DOHH2 (cell line): Measurements from ENCODE around the gene PRKCZ.

ENCODE experiments used
- H3F3A ChIP-seq: fragments of 200-600 bp; sonication (generic), shearing (Covaris generic); 2 replicates; pipeline ENCODE4 v1.6.0; 2016; ENCODE audit warnings: antibody characterized with exemption, mild to moderate bottlenecking; ENCODE audit not compliant: control insufficient read depth, insufficient read depth
- H3K27ac ChIP-seq: fragments of 200-600 bp; sonication (generic); 2 replicates; pipeline ENCODE4 v1.5.1; 2014; ENCODE audit warnings: low read depth, mild to moderate bottlenecking, low read length, moderate library complexity
- H3K27me3 ChIP-seq: fragments of 200-600 bp; sonication (generic); 2 replicates; pipeline ENCODE4 v1.6.1; 2014; ENCODE audit warnings: mild to moderate bottlenecking, low read length, mixed read lengths; ENCODE audit not compliant: control insufficient read depth
- H3K36me3 ChIP-seq: fragments of 200-600 bp; sonication (generic); 2 replicates; pipeline ENCODE4 v1.6.1; 2014; ENCODE audit warnings: mild to moderate bottlenecking, low read length, moderate library complexity, mixed read lengths; ENCODE audit not compliant: control insufficient read depth
- H3K4me1 ChIP-seq: fragments of 200-600 bp; sonication (generic); 2 replicates; pipeline ENCODE4 v1.6.1; 2014; ENCODE audit warnings: mild to moderate bottlenecking, low read length, mixed read lengths; ENCODE audit not compliant: control insufficient read depth
- H3K4me2 ChIP-seq: fragments of 200-600 bp; sonication (generic); 2 replicates; pipeline ENCODE4 v1.6.0; 2014; ENCODE audit warnings: mild to moderate bottlenecking, low read length, moderate library complexity
- H3K4me3 ChIP-seq: fragments of 200-600 bp; sonication (generic); 2 replicates; pipeline ENCODE4 v1.5.1; 2014; ENCODE audit warnings: mild to moderate bottlenecking, low read length, mixed read lengths
- H3K79me2 ChIP-seq: fragments of 200-600 bp; sonication (generic); 2 replicates; pipeline ENCODE4 v1.6.1; 2014; ENCODE audit warnings: mild to moderate bottlenecking, low read length, mixed read lengths; ENCODE audit not compliant: control insufficient read depth
- H3K9me2 ChIP-seq: fragments of 200-600 bp; sonication (generic); replicated peaks from 2 replicates; pipeline ENCODE4 v1.6.1; 2014; ENCODE audit warnings: mild to moderate bottlenecking, low read length, mixed read lengths; ENCODE audit not compliant: control insufficient read depth
- H3K9me3 ChIP-seq: fragments of 200-600 bp; sonication (generic); 2 replicates; pipeline ENCODE4 v1.6.1; 2014; ENCODE audit warnings: antibody characterized with exemption, low read length, mixed read lengths; ENCODE audit not compliant: control insufficient read depth, insufficient read depth
- H4K20me1 ChIP-seq: fragments of 200-600 bp; sonication (generic); 2 replicates; pipeline ENCODE4 v1.6.0; 2014; ENCODE audit warnings: low read depth, mild to moderate bottlenecking, antibody characterized with exemption, low read length, moderate library complexity; ENCODE audit not compliant: control insufficient read depth, insufficient read depth
- EZH2phosphoT487 ChIP-seq: fragments of 200-600 bp; sonication (generic); IDR thresholded peaks from 2 replicates; pipeline ENCODE4 v1.6.1; 2017; ENCODE audit warnings: borderline replicate concordance, mild to moderate bottlenecking, antibody characterized with exemption, low read length, moderate library complexity, mixed read lengths
- TF ChIP-seq, protein P1 (sequence below): fragments of 200-600 bp; sonication (generic); IDR thresholded peaks from one replicate; pipeline ENCODE4 v1.5.1; 2014; ENCODE audit warnings: antibody characterized with exemption, mild to moderate bottlenecking, low read depth, low read length; ENCODE audit not compliant: poor library complexity, severe bottlenecking

The PRKCZ gene

DNA sequence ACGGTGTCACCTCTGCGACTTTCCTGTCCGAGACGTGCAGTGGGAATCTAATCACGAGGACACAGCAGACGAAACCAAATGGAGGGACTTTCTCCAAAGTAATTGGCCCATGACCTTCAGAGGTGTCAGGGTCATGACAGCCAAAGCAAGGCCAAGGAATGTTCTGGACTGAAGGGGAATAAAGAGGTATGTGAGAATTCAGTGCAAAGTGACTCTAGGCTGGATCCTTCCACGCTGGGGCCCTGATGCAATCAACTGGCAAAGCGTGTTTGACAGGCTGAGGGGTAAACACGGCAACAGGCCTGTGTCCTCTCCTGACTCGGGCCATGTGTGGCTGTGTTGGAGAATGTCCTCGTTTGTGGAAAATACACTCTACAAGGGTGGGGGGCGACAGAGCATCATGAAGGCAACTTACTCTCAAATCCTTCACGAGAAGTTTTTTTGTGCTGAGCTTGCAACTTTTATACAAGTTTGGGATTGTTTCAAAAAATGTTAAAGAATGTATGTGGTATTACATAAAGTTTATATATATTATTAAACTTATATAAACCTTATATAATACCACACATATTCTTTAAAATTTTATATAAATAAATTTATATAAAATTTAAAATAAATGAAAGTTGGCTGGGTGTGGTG, 48.3 kb upstream of the PRKCZ start:
- H3K9me2 ChIP-seq: no peaks in the 10 kb centered on the region
- H3K4me2 ChIP-seq: no peak overlapping the region
- no peak for TF ChIP-seq EZH2phosphoT487
- TF ChIP-seq, protein P1, sequence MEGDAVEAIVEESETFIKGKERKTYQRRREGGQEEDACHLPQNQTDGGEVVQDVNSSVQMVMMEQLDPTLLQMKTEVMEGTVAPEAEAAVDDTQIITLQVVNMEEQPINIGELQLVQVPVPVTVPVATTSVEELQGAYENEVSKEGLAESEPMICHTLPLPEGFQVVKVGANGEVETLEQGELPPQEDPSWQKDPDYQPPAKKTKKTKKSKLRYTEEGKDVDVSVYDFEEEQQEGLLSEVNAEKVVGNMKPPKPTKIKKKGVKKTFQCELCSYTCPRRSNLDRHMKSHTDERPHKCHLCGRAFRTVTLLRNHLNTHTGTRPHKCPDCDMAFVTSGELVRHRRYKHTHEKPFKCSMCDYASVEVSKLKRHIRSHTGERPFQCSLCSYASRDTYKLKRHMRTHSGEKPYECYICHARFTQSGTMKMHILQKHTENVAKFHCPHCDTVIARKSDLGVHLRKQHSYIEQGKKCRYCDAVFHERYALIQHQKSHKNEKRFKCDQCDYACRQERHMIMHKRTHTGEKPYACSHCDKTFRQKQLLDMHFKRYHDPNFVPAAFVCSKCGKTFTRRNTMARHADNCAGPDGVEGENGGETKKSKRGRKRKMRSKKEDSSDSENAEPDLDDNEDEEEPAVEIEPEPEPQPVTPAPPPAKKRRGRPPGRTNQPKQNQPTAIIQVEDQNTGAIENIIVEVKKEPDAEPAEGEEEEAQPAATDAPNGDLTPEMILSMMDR: no peak
- H3F3A ChIP-seq: no peaks in the 10 kb centered on the region
- H3K36me3 ChIP-seq: no peaks in the 10 kb centered on the region
- H3K4me3 ChIP-seq: no peak overlapping the region
- no peaks in the 10 kb centered on the region for H3K9me3 ChIP-seq
- no peaks in the 10 kb centered on the region for H4K20me1 ChIP-seq
- no peaks in the 10 kb centered on the region for H3K79me2 ChIP-seq
- H3K27me3 ChIP-seq: no peaks in the 10 kb centered on the region
- no peak overlapping the region for H3K27ac ChIP-seq
- no peaks in the 10 kb centered on the region for H3K4me1 ChIP-seq

DNA sequence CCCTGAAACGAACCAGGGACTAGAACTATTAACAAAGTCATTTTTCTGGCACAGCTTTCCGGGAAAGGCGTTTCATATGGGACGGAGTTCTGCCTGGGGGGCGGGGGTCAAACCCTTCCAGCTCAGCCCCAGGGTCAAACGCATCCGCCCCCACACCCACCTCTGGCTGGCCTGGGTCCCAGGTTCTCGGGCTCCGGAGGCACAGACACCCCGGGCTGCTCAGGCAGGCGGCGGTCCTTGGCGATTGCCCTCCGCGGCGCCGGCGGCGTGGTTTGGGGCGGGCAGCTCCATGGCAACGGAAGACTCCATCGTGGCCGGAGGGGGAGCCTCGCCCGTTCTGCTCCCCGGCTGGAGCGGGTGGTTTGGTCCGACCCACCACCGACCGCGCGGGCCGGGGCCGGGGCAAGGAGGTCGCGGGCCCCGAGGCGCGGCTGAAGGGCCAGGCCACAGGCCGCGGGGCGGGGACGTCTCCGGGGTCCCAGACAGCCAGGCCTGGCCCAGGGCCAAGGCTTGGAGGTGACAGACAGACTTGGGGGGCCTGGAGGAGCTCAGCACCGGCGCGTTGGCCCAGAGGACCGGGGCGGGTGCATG, 46.6 kb upstream of the PRKCZ start, which contains the start of gene CFAP74:
CFAP74 (minus strand) TSS at position 246 of the 591 bp plus-strand sequence. CDS start 12,830 bp downstream, outside the sequence.
- no peaks in the 10 kb centered on the region for H3K4me1 ChIP-seq
- no peaks in the 10 kb centered on the region for H3K27me3 ChIP-seq
- H3K79me2 ChIP-seq: no peaks in the 10 kb centered on the region
- H3K9me2 ChIP-seq: no peaks in the 10 kb centered on the region
- H3K36me3 ChIP-seq: no peaks in the 10 kb centered on the region
- TF ChIP-seq EZH2phosphoT487: no peak
- TF ChIP-seq, protein P1: no peak
- no peaks in the 10 kb centered on the region for H4K20me1 ChIP-seq
- no peaks in the 10 kb centered on the region for H3F3A ChIP-seq
- H3K4me2 ChIP-seq: no peak within 1 kb of the TSS
- no peak within 1 kb of the TSS for H3K27ac ChIP-seq
- H3K9me3 ChIP-seq: no peaks in the 10 kb centered on the region
- no peak within 1 kb of the TSS for H3K4me3 ChIP-seq

- H3K9me3 ChIP-seq: no peaks in the 10 kb centered on the region
- H3K4me1 ChIP-seq: no peaks in the 10 kb centered on the region
- no peaks in the 10 kb centered on the region for H4K20me1 ChIP-seq
- H3K36me3 ChIP-seq: no peaks in the 10 kb centered on the region
- H3K4me2 ChIP-seq: no peak overlapping the region
- H3K79me2 ChIP-seq: no peaks in the 10 kb centered on the region
- no peak overlapping the region for H3K27ac ChIP-seq
- no peak overlapping the region for H3K4me3 ChIP-seq
- H3K9me2 ChIP-seq: no peaks in the 10 kb centered on the region
- H3F3A ChIP-seq: no peaks in the 10 kb centered on the region
- TF ChIP-seq, protein P1: no peak
- no peak for TF ChIP-seq EZH2phosphoT487
- H3K27me3 ChIP-seq: no peaks in the 10 kb centered on the region
Measured at GRCh38 chr1:2004856-2005255, 45.4 kb upstream of the PRKCZ start.
